Pulmonary artery endothelial cell (primary cell): Measurements from ENCODE around the gene SH3BGRL2. TPM values are rescaled to one million over a fixed set of nuclear protein-coding genes. Genes with fewer than 3 reads are reported as not detected.
A peak's percentile ranks its signal among the peaks of the same experiment; 100 is the strongest.

Experiments
- DNase-seq: peaks from one replicate; pipeline ENCODE4 v3.0.0-alpha.2; 2011; ENCODE audit warnings: low read depth, low spot score
- total RNA-seq: library from RNA; depleted of rRNA; stranded (reverse); fragments of >200 nt; gene quantifications from 2 replicates; pipeline ENCODE4 v1.2.3, GENCODE V29; 2014

Gene SH3BGRL2
- total RNA-seq, 1 donor from 2014 or later, result 24.4 TPM

- DNase-seq, result no peak
Observed at GRCh38 chr6:79697430-79697829, 66.3 kb downstream of the SH3BGRL2 start.

GRCh38 chr6:79699606-79700005 lies 68.5 kb downstream of the SH3BGRL2 start:
- DNase-seq, result no peak

GRCh38 chr6:79702691-79703090 lies 71.6 kb downstream of the SH3BGRL2 start:
- DNase-seq, result no peak

- DNase-seq, result no peak
Observed at GRCh38 chr6:79704200-79704599, 73.1 kb downstream of the SH3BGRL2 start.

GRCh38 chr6:79705456-79705995 lies 74.4 kb downstream of the SH3BGRL2 start:
- no peak for DNase-seq

GRCh38 chr6:79706527-79706926 lies 75.4 kb downstream of the SH3BGRL2 start:
- no peak for DNase-seq

- no peak for DNase-seq
Observed at GRCh38 chr6:79707621-79708020, 76.5 kb downstream of the SH3BGRL2 start.

GRCh38 chr6:79708095-79708791 lies 77.1 kb downstream of the SH3BGRL2 start:
- no peak for DNase-seq

- no peak for DNase-seq
Observed at GRCh38 chr6:79710127-79710526, 79.0 kb downstream of the SH3BGRL2 start.

GRCh38 chr6:79711167-79711566 lies 80.0 kb downstream of the SH3BGRL2 start:
- no peak for DNase-seq

- no peak for DNase-seq
Observed at GRCh38 chr6:79712144-79712543, 81.0 kb downstream of the SH3BGRL2 start.

- no peak for DNase-seq
Observed at GRCh38 chr6:79712616-79713135, 81.5 kb downstream of the SH3BGRL2 start.

- DNase-seq, result peak; percentile 22
Observed at GRCh38 chr6:79713701-79714322, 82.7 kb downstream of the SH3BGRL2 start.

GRCh38 chr6:79717989-79718388 lies 86.9 kb downstream of the SH3BGRL2 start:
- DNase-seq, result no peak

- DNase-seq, result no peak
Observed at GRCh38 chr6:79718509-79719247, 87.5 kb downstream of the SH3BGRL2 start.

GRCh38 chr6:79719248-79719960 lies 88.3 kb downstream of the SH3BGRL2 start:
- DNase-seq, result no peak

- no peak for DNase-seq
Observed at GRCh38 chr6:79724816-79725215, 93.7 kb downstream of the SH3BGRL2 start.

- no peak for DNase-seq
Observed at GRCh38 chr6:79731471-79731870, 100.3 kb downstream of the SH3BGRL2 start.

GRCh38 chr6:79733388-79733787 lies 102.3 kb downstream of the SH3BGRL2 start:
- no peak for DNase-seq

- DNase-seq, result no peak
Observed at GRCh38 chr6:79734374-79734773, 103.2 kb downstream of the SH3BGRL2 start.

- no peak for DNase-seq
Observed at GRCh38 chr6:79735183-79735582, 104.1 kb downstream of the SH3BGRL2 start.
